OCI-LY1 (cell line): ENCODE data around the gene CD22.

Experiments
- CTCF ChIP-seq: fragments of 200-600 bp; sonication (generic), shearing (Covaris generic); IDR thresholded peaks from 2 replicates; pipeline ENCODE4 v1.5.1; 2017; ENCODE audit warnings: mild to moderate bottlenecking, antibody characterized with exemption, low read length, moderate library complexity, mixed read lengths
- EZH2 ChIP-seq: fragments of 200-600 bp; sonication (generic), shearing (Covaris generic); IDR thresholded peaks from 2 replicates; pipeline ENCODE4 v1.8.0; 2017; ENCODE audit warnings: borderline replicate concordance, mixed run types, mild to moderate bottlenecking, antibody characterized with exemption, low read length, moderate library complexity, mixed read lengths

GRCh38 chr19:35368378-35368777 is 39.4 kb downstream of the CD22 start:
- TF ChIP-seq EZH2 (no peak), CTCF (no peak)
